HepG2 (cell line): Measurements from ENCODE around the gene DNAI2. TPM values are rescaled to one million over a fixed set of nuclear protein-coding genes. Genes with fewer than 3 reads are reported as not detected.

Source experiments
- ATAC-seq: fragments of 200-7000 bp; cut with Tn5 transposase; 3 replicates; pipeline ENCODE4 v1.9.1; 2020; ENCODE audit warnings: mild to moderate bottlenecking, moderate library complexity
- BruUV-seq: library from RNA; stranded (reverse); fragments of 400-500 nt; replicated peaks from 2 replicates; lab custom pipeline; 2021; lab: Mats Ljungman, UMichigan
- CTCF ChIA-PET: fragments of 300-600 bp; formaldehyde crosslinking; extraction: SDS; loops from one replicate; lab custom pipeline; 2021; ENCODE audit warnings: low total read pairs, inconsistent platforms, low intra/inter-chr PET ratio; lab: Yijun Ruan, JAX
- POLR2A ChIA-PET: fragments of 350-600 bp; sonication (Branson Sonifier 250); formaldehyde crosslinking; loops from one replicate; lab custom pipeline; 2020; ENCODE audit warnings: antibody characterized with exemption, inconsistent platforms; lab: Yijun Ruan, JAX
- DNase-seq: peaks from one replicate; pipeline ENCODE4 v3.0.0-alpha.2; 2015; ENCODE audit warnings: low spot score
- FAIRE-seq: peaks from 3 replicates; lab custom pipeline; 2011; peaks lifted over from hg19 to GRCh38; lab: Jason Lieb, UNC
- H2AFZ ChIP-seq: one replicate; pipeline ENCODE4 v1.6.1; 2011; ENCODE audit warnings: low read length, inconsistent platforms
- H3K27ac ChIP-seq: fragments of 300-600 bp; 3 replicates; pipeline ENCODE4 v1.8.0; 2011; ENCODE audit warnings: mixed run types, mild to moderate bottlenecking, mixed read lengths, low read length, inconsistent platforms; ENCODE audit not compliant: insufficient read depth; ENCODE audit errors: extremely low read length
- H3K27me3 ChIP-seq, 2 experiments: fragments of 200-600 bp in 1 of 2; 2 replicates in 1 of 2; 3 replicates in 1 of 2; pipeline versions ENCODE4 v1.6.0 to v1.8.0; 2011; ENCODE audit warnings: low read length in 2 of 2, mild to moderate bottlenecking in 2 of 2, moderate library complexity in 2 of 2, inconsistent platforms in 1 of 2; ENCODE audit not compliant: insufficient read depth in 2 of 2, control insufficient read depth in 1 of 2
- H3K36me3 ChIP-seq, 2 experiments: fragments of 200-600 bp in 1 of 2; replicated peaks in 1 of 2; 2 replicates in 1 of 2; 3 replicates in 1 of 2; pipeline versions ENCODE4 v1.5.1 to v1.8.0; 2011; ENCODE audit warnings: low read length in 2 of 2, inconsistent platforms in 1 of 2; ENCODE audit not compliant: insufficient read depth in 2 of 2, control insufficient read depth in 1 of 2
- H3K4me1 ChIP-seq: 2 replicates; pipeline ENCODE4 v1.5.1; 2012; ENCODE audit warnings: low read length, inconsistent platforms; ENCODE audit not compliant: insufficient read depth
- H3K4me2 ChIP-seq: 2 replicates; pipeline ENCODE4 v1.6.0; 2011; ENCODE audit warnings: low read depth, low read length, inconsistent platforms
- H3K4me3 ChIP-seq, 3 experiments: fragments of 200-600 bp in 1 of 3; sonication (generic), shearing (Covaris generic) in 1 of 3; replicated peaks in 1 of 3; 2 replicates each; pipeline ENCODE4 v1.5.1; 2011 to 2016; ENCODE audit warnings: low read length in 3 of 3, inconsistent platforms in 2 of 3, low read depth in 2 of 3, mild to moderate bottlenecking in 2 of 3, control low read depth in 1 of 3, mixed read lengths in 1 of 3; ENCODE audit not compliant: insufficient read depth in 1 of 3
- H3K79me2 ChIP-seq: one replicate; pipeline ENCODE4 v1.6.1; 2011; ENCODE audit warnings: low read length, inconsistent platforms; ENCODE audit not compliant: insufficient read depth
- H3K9ac ChIP-seq: 2 replicates; pipeline ENCODE4 v1.6.0; 2011; ENCODE audit warnings: mild to moderate bottlenecking, low read depth, low read length, inconsistent platforms; ENCODE audit not compliant: insufficient read depth
- H3K9me3 ChIP-seq: 2 replicates; pipeline ENCODE4 v1.5.1; 2012; ENCODE audit warnings: mild to moderate bottlenecking, low read length
- H4K20me1 ChIP-seq: 2 replicates; pipeline ENCODE4 v1.6.0; 2011; ENCODE audit warnings: inconsistent platforms, mild to moderate bottlenecking, low read length, moderate library complexity; ENCODE audit not compliant: insufficient read depth
- AGO1 ChIP-seq: fragments of 200-400 bp; formaldehyde crosslinking; IDR thresholded peaks from 2 replicates; pipeline ENCODE4 v1.6.1; 2017; ENCODE audit warnings: mild to moderate bottlenecking, low read depth, low read length, moderate library complexity; ENCODE audit not compliant: poor library complexity, severe bottlenecking
- E2F1 ChIP-seq: sonication (generic); formaldehyde crosslinking; IDR thresholded peaks from 2 replicates; pipeline ENCODE4 v1.5.0; 2020; ENCODE audit warnings: missing genetic modification reagents
- MAZ ChIP-seq, 2 experiments: sonication (generic) in 1 of 2; formaldehyde crosslinking in 1 of 2; IDR thresholded peaks; 2 replicates each; pipeline versions ENCODE4 v1.5.0 to v1.6.1; 2012 to 2020; ENCODE audit warnings: low read depth in 2 of 2, mild to moderate bottlenecking in 2 of 2, borderline replicate concordance in 1 of 2, improper control_type of control experiment in 1 of 2, low read length in 1 of 2, missing genetic modification reagents in 1 of 2, moderate library complexity in 1 of 2
- NFKBIZ ChIP-seq: IDR thresholded peaks from 2 replicates; pipeline ENCODE4 v1.6.1; 2018; ENCODE audit warnings: missing genetic modification reagents, missing compliant biosample characterization
- RAD21 ChIP-seq: fragments of 450-650 bp; formaldehyde crosslinking; IDR thresholded peaks from 2 replicates; pipeline ENCODE4 v1.5.0; 2020; ENCODE audit warnings: mild to moderate bottlenecking
- SALL2 ChIP-seq: sonication (generic); formaldehyde crosslinking; IDR thresholded peaks from 2 replicates; pipeline ENCODE4 v1.8.1; 2023; ENCODE audit warnings: mild to moderate bottlenecking, missing genetic modification reagents, inconsistent platforms
- SKI ChIP-seq: fragments of 450-650 bp; IDR thresholded peaks from one replicate; pipeline ENCODE4 v1.6.1; 2018; ENCODE audit warnings: mild to moderate bottlenecking; ENCODE audit not compliant: partially characterized antibody
- SMARCC2 ChIP-seq: fragments of 450-650 bp; IDR thresholded peaks from 2 replicates; pipeline ENCODE4 v1.6.1; 2017; ENCODE audit warnings: antibody characterized with exemption, mild to moderate bottlenecking
- SP140L ChIP-seq: sonication (generic); formaldehyde crosslinking; IDR thresholded peaks from 2 replicates; pipeline ENCODE4 v1.4.0; 2020; ENCODE audit warnings: missing genetic modification reagents, borderline replicate concordance
- TFDP2 ChIP-seq: sonication (generic); formaldehyde crosslinking; IDR thresholded peaks from 2 replicates; pipeline ENCODE4 v1.4.0; 2020; ENCODE audit warnings: missing genetic modification reagents
- ZKSCAN1 ChIP-seq: fragments of 150-350 bp; IDR thresholded peaks from 2 replicates; pipeline ENCODE4 v1.6.1; 2014; ENCODE audit warnings: low read length
- ZNF138 ChIP-seq: sonication (generic); formaldehyde crosslinking; IDR thresholded peaks from 2 replicates; pipeline ENCODE4 v1.5.0; 2020; ENCODE audit warnings: mild to moderate bottlenecking, low read depth, missing genetic modification reagents
- ZNF446 ChIP-seq: sonication (generic); formaldehyde crosslinking; IDR thresholded peaks from 2 replicates; pipeline ENCODE4 v1.5.0; 2020; ENCODE audit warnings: mild to moderate bottlenecking, missing genetic modification reagents
- ZNF550 ChIP-seq: sonication (generic); formaldehyde crosslinking; IDR thresholded peaks from 2 replicates; pipeline ENCODE4 v1.4.0; 2020; ENCODE audit warnings: mild to moderate bottlenecking, missing genetic modification reagents, borderline replicate concordance
- ZNF580 ChIP-seq: IDR thresholded peaks from 2 replicates; pipeline ENCODE4 v1.6.1; 2016; ENCODE audit warnings: low read depth, borderline replicate concordance
- ZNF598 ChIP-seq: sonication (generic); formaldehyde crosslinking; IDR thresholded peaks from 2 replicates; pipeline ENCODE4 v1.5.1; 2020; ENCODE audit warnings: mild to moderate bottlenecking, missing genetic modification reagents, borderline replicate concordance
- WGBS: methylation state at CpG from one replicate; pipeline ENCODE4 v1.1.6; 2017; ENCODE audit warnings: low lambda C conversion rate; 5-methylcytosine and 5-hydroxymethylcytosine counted together
- in situ Hi-C: cut with HindIII; loops from 2 replicates; pipeline ENCODE4 v1.10.0; 2017; ENCODE audit warnings: low pct_unique_long_range_greater_than_20kb; ENCODE audit not compliant: extremely low pct_ligation_motif_present
- intact Hi-C: fragments of 100-400 bp; cut with micrococcal nuclease; formaldehyde crosslinking; loops from one replicate; pipeline ENCODE4 v1.10.0; 2022; ENCODE audit not compliant: unreplicated experiment
- polyA plus RNA-seq, 8 experiments: library from polyadenylated mRNA; depleted of rRNA in 3 of 8; stranded (reverse) in 7 of 8; unstranded in 1 of 8; fragments of >200 nt; fragmentation: Illumina TruSeq in 4 of 8; extraction: Trizol in 4 of 8; gene quantifications; 2 replicates each; pipeline versions ENCODE4 v1.2.1 to v1.2.3, GENCODE V29; 2011 to 2016; ENCODE audit warnings: low read depth in 4 of 8, missing spikeins in 1 of 8, mixed read lengths in 1 of 8; ENCODE audit not compliant: insufficient read depth in 1 of 8
- total RNA-seq, 5 experiments: library from RNA; depleted of rRNA; stranded (reverse); fragments of >200 nt; fragmentation: Illumina TruSeq; extraction: Trizol; gene quantifications; 2 replicates each; pipeline ENCODE4 v1.2.3, GENCODE V29; 2016; ENCODE audit warnings: low read depth in 1 of 5

The DNAI2 gene
- total and polyA plus RNA-seq, 2 of the 13 experiments (the other 11 are each of a cell fraction or from before 2014, with no cell fraction given) = not detected

- Histone ChIP-seq H2AFZ (no peak overlapping the region), H3K79me2 (no peaks in the 10 kb centered on the region), H3K9ac (no peak overlapping the region), H4K20me1 (no peaks in the 10 kb centered on the region), H3K27ac (no peak overlapping the region)
- ATAC-seq = no peak
- in situ Hi-C loops = no loop called here
- no TSS peak for BruUV-seq
- CTCF ChIA-PET = no interaction called here
- TF ChIP-seq ZNF138 (no peak), ZNF550 (CRISPR knock-in tag) (no peak), SKI (no peak), RAD21 (CRISPR knock-in tag) (no peak), SALL2 (CRISPR knock-in tag) (no peak)
- TF ChIP-seq, all 625 proteins: peak for 0
- intact Hi-C loops = no loop called here
- FAIRE-seq (no peak), DNase-seq (no peak)
- no peak overlapping the region for H3K4me3 ChIP-seq
- no peaks in the 10 kb centered on the region for H3K36me3 ChIP-seq
- no peaks in the 10 kb centered on the region for H3K4me1 ChIP-seq
- H3K27me3 ChIP-seq = peaks cover 2 to 22% of the 10 kb centered on the region in 2 experiments
- POLR2A ChIA-PET = no interaction called here
- H3K4me2 ChIP-seq = no peak overlapping the region
- peaks cover 18% of the 10 kb centered on the region for H3K9me3 ChIP-seq
- 18% methylated on average over 10 of the region's 10 CpGs for whole genome bisulfite sequencing
Observed at GRCh38 chr17:74316220-74316619, 42.2 kb downstream of the DNAI2 start.

GRCh38 chr17:74317071-74317470 is 43.0 kb downstream of the DNAI2 start:
- DNase-seq (no peak), ATAC-seq (no peak), FAIRE-seq (no peak)
- Histone ChIP-seq H3K4me3 (no peak overlapping the region), H3K27ac (no peak overlapping the region), H3K79me2 (no peaks in the 10 kb centered on the region), H3K9me3 (peaks cover 12% of the 10 kb centered on the region), H3K4me2 (no peak overlapping the region), H4K20me1 (no peaks in the 10 kb centered on the region), H2AFZ (no peak overlapping the region), H3K9ac (no peak overlapping the region), H3K4me1 (no peaks in the 10 kb centered on the region), H3K27me3 (peaks cover 2 to 30% of the 10 kb centered on the region in 2 experiments), H3K36me3 (no peaks in the 10 kb centered on the region)
- intact Hi-C loops (no loop called here), in situ Hi-C loops (no loop called here)
- 38% methylated on average over 8 of the region's 16 CpGs for WGBS
- ChIA-PET POLR2A (no interaction called here), CTCF (no interaction called here)
- BruUV-seq = no TSS peak
- TF ChIP-seq ZNF446 (CRISPR knock-in tag) = no peak
- no peak for TF ChIP-seq E2F1
- TF ChIP-seq AGO1 = no peak
- TF ChIP-seq SP140L (CRISPR knock-in tag) = no peak
- TF ChIP-seq NFKBIZ (CRISPR knock-in tag) = no peak
- no peak for TF ChIP-seq ZKSCAN1
- TF ChIP-seq SMARCC2 = no peak
- TF ChIP-seq TFDP2 (CRISPR knock-in tag) = no peak
- TF ChIP-seq MAZ (IDR thresholded peaks at IDR 0.05; ENCODE audit: borderline replicate concordance, low read depth, low read length) = no peak
- TF ChIP-seq MAZ (CRISPR knock-in tag; IDR thresholded peaks at IDR 0.05; ENCODE audit: low read depth) = no peak
- TF ChIP-seq ZNF580 (CRISPR knock-in tag) = no peak
- no peak for TF ChIP-seq ZNF598
